RWPE2 (cell line): ENCODE results near the gene NDST1.

Experiments used
- ATAC-seq: fragments of 200-7000 bp; cut with Tn5 transposase; 3 replicates; pipeline ENCODE4 v1.9.1; 2021; ENCODE audit warnings: low read depth
- DNase-seq: peaks from one replicate; pipeline ENCODE4 v3.0.0-alpha.2; 2020; ENCODE audit warnings: low spot score
- H3K27ac ChIP-seq: fragments of 450-650 bp; 2 replicates; pipeline ENCODE4 v1.5.1; 2017; ENCODE audit warnings: mild to moderate bottlenecking; ENCODE audit not compliant: poor library complexity, severe bottlenecking
- H3K27me3 ChIP-seq: fragments of 250-450 bp; sonication (Bioruptor Pico); 2 replicates; pipeline ENCODE4 v1.5.1; 2021; ENCODE audit warnings: mild to moderate bottlenecking, moderate library complexity; ENCODE audit not compliant: insufficient read depth, poor library complexity, severe bottlenecking
- H3K36me3 ChIP-seq: fragments of 250-450 bp; sonication (Bioruptor Pico); 2 replicates; pipeline ENCODE4 v1.5.1; 2020; ENCODE audit warnings: low read depth, mild to moderate bottlenecking, moderate library complexity
- H3K4me1 ChIP-seq: fragments of 250-450 bp; sonication (Bioruptor Pico); 2 replicates; pipeline ENCODE4 v1.5.1; 2021; ENCODE audit warnings: mild to moderate bottlenecking, moderate library complexity; ENCODE audit not compliant: insufficient read depth, poor library complexity, severe bottlenecking
- H3K4me3 ChIP-seq: fragments of 250-450 bp; sonication (Bioruptor Pico); 2 replicates; pipeline ENCODE4 v1.5.1; 2021; ENCODE audit warnings: mild to moderate bottlenecking, moderate library complexity; ENCODE audit not compliant: severe bottlenecking
- H3K9me3 ChIP-seq: fragments of 250-450 bp; sonication (Bioruptor Pico); 2 replicates; pipeline ENCODE4 v1.5.1; 2021; ENCODE audit warnings: mild to moderate bottlenecking, moderate library complexity; ENCODE audit not compliant: severe bottlenecking
- TF ChIP-seq, protein P1 (sequence below): fragments of 450-650 bp; IDR thresholded peaks from one replicate; pipeline ENCODE4 v1.5.1; 2017; ENCODE audit warnings: mild to moderate bottlenecking, moderate library complexity; ENCODE audit not compliant: poor library complexity, severe bottlenecking

The NDST1 gene

DNA sequence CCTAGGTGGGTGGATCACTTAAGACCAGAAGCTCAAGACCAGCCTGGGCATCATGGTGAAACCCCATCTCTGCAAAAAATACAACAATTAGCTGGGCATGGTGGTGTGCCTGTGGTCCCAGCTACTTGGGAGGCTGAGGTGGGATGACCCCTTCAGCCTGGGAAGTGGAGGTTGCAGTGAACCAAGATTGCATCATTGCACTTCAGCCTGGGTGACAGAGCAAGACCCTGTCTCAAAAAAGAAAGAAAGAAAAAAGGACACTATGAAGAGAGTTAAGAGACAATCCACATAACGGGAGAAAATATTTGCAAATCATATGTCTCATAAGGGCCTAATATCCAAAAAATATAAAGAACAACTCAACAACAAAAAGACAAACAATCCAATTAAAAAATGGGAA, 57.9 kb downstream of the NDST1 start:
- TF ChIP-seq, protein P1, sequence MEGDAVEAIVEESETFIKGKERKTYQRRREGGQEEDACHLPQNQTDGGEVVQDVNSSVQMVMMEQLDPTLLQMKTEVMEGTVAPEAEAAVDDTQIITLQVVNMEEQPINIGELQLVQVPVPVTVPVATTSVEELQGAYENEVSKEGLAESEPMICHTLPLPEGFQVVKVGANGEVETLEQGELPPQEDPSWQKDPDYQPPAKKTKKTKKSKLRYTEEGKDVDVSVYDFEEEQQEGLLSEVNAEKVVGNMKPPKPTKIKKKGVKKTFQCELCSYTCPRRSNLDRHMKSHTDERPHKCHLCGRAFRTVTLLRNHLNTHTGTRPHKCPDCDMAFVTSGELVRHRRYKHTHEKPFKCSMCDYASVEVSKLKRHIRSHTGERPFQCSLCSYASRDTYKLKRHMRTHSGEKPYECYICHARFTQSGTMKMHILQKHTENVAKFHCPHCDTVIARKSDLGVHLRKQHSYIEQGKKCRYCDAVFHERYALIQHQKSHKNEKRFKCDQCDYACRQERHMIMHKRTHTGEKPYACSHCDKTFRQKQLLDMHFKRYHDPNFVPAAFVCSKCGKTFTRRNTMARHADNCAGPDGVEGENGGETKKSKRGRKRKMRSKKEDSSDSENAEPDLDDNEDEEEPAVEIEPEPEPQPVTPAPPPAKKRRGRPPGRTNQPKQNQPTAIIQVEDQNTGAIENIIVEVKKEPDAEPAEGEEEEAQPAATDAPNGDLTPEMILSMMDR = no peak
- H3K4me3 ChIP-seq = no peak overlapping the region
- peak; percentile 22 for DNase-seq
- H3K27me3 ChIP-seq = no peaks in the 10 kb centered on the region
- ATAC-seq = no peak
- H3K9me3 ChIP-seq = no peaks in the 10 kb centered on the region
- peaks cover 1% of the 10 kb centered on the region for H3K4me1 ChIP-seq
- no peak overlapping the region for H3K27ac ChIP-seq
- no peaks in the 10 kb centered on the region for H3K36me3 ChIP-seq

DNA sequence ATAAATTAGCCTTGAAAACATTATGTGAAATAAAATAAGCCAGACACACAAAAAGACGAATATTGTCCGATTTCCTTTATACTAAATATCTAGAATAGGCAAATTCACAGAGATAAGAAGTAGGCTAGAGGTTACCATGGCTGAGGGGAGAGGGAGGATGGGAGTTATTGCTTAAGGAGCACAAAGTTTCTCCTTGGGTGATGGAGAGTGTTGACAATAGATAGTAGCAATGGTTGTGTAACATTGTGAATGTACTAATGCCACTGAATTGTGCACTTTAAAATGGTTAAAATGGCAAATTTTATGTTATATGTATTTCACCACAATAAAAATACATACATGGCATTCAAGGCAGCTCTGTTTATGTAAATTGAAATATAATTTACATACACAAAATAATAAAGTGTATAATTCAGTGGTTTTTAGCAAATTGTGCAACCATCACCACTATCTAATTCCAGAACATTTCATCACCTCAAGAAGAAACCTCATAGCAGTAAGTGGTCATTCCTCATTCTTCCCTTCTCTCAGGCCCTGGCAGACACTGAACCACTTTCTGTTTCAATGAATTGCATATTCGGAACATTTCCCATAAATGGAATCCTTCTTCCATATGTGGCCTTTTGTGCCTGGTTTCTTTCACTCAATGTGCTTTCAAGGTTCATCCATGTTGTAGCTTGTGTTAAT, 59.2 kb downstream of the NDST1 start:
- DNase-seq = no peak
- TF ChIP-seq, protein P1 = no peak
- peak; percentile 49; the same call in 2 of the 3 replicates for ATAC-seq

GRCh38 chr5:150568663-150569062, 60.7 kb downstream of the NDST1 start:
- no peak overlapping the region for H3K4me3 ChIP-seq
- no peak for ATAC-seq
- no peaks in the 10 kb centered on the region for H3K9me3 ChIP-seq
- no peaks in the 10 kb centered on the region for H3K4me1 ChIP-seq
- DNase-seq = peak; percentile 38
- H3K36me3 ChIP-seq = no peaks in the 10 kb centered on the region
- H3K27ac ChIP-seq = no peak overlapping the region
- H3K27me3 ChIP-seq = no peaks in the 10 kb centered on the region
- TF ChIP-seq, protein P1 = no peak

More for the DNA sequence above, 59.2 kb downstream of the NDST1 start:
- no peak overlapping the region for H3K27ac ChIP-seq
- no peaks in the 10 kb centered on the region for H3K4me1 ChIP-seq
- H3K36me3 ChIP-seq = no peaks in the 10 kb centered on the region
- no peaks in the 10 kb centered on the region for H3K27me3 ChIP-seq
- H3K4me3 ChIP-seq = no peak overlapping the region
- H3K9me3 ChIP-seq = no peaks in the 10 kb centered on the region

GRCh38 chr5:150570333-150570732, 62.4 kb downstream of the NDST1 start:
- H3K4me1 ChIP-seq = no peaks in the 10 kb centered on the region
- H3K27ac ChIP-seq = no peak overlapping the region
- no peak overlapping the region for H3K4me3 ChIP-seq
- no peak for ATAC-seq
- H3K9me3 ChIP-seq = no peaks in the 10 kb centered on the region
- no peaks in the 10 kb centered on the region for H3K27me3 ChIP-seq
- TF ChIP-seq, protein P1 = no peak
- H3K36me3 ChIP-seq = no peaks in the 10 kb centered on the region
- peak; percentile 50 for DNase-seq

- DNase-seq (no peak), ATAC-seq (no peak)
- H3K4me3 ChIP-seq = no peak overlapping the region
- no peaks in the 10 kb centered on the region for H3K9me3 ChIP-seq
- no peaks in the 10 kb centered on the region for H3K27me3 ChIP-seq
- H3K27ac ChIP-seq = no peak overlapping the region
- TF ChIP-seq, protein P1 = no peak
- H3K4me1 ChIP-seq = no peaks in the 10 kb centered on the region
- H3K36me3 ChIP-seq = no peaks in the 10 kb centered on the region
These were observed 63.9 kb downstream of the NDST1 start for GRCh38 chr5:150571836-150572235.
